ENCODE results near the gene RARB. TPM values are rescaled to one million over a fixed set of nuclear protein-coding genes. Genes with fewer than 3 reads are reported as not detected.
A peak's percentile ranks its signal among the peaks of the same experiment; 100 is the strongest.

RARB gene
- total RNA-seq, 1 experiment from 2014 or later = 48.5 TPM

DNA sequence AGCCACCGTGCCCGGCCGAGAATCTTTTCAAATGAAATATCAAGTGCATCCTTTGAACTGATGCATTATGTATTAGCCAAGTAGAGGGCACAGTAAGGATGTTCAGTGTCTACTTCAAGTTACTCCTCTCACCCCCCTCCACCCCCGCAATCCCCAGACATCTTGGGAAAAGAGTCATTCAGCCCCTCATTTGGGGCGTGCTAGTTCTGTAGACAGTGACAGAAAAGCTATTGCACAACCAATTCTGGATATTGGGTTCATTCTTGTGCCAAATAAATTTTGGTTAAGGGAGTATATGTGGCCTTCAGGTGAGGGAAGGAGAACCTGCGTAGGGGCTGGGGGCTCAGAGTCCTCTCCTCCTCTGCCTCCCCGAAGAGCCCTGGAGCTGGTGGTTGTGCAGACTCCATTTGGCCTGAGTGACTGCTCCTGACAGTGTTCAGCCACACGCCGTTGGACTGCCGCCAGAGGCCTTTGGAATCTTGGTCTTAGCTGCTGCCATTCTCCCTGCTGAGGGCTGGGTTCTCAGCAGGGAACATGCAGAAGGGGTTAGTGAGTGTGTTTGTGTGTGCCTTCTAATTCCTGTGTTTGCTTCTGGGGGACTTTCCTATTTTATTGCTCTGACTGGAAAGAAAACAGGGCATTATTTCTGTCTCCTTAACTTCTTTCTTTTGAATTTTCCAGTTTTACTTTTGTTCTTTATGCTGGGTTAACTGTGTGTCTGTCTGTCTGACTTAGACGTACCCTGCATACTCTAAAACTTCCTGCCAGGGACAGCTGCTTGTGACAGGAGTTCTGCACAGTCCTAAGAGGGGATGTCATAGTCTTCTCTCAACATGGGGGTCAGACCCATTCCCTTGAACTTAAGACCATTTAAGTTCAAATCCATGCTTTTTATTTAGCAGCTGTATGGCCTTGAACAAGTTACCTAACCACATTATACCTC is 21.0 kb downstream of the RARB start:
- DNase-seq (ENCODE audit: low read depth) = peak; percentile 92

DNA sequence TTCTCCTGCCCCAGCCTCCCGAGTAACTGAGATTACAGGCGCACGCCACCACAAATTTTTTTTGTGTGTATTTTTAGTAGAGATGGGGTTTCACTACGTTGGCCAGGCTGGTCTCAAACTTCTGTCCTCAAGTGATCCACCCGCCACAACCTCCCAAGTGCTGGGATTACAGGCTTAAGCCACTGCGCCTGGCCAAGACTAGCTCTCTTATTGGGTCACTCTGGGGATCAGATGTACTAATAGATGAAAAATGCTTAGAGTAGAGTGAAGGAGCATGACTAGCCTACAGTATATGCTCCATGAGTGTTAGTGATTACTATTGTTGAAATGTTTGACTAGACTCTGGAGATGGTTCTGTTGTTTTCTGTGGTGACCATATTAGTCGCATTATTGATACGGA is 21.8 kb downstream of the RARB start:
- no peak for DNase-seq (ENCODE audit: low read depth)

DNA sequence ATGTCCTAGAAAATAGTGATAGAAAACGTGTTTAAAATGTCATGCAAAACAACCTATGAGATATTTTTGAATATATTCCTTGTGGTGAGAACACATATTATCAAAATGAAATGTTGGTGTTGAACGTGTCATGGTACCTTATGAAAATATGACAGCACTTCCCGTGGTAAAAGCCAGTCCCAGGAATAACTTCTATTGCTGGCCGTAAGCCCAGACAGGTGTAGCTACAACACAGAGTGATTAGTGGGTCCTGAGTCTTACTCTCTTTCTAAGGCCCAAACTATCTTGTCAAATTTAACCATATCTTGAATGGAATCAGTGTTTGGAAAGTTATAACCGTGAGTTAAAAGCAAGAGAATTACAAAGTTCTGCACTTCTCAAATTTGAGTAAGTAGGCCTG is 24.1 kb downstream of the RARB start:
- no peak for DNase-seq (ENCODE audit: low read depth)

DNA sequence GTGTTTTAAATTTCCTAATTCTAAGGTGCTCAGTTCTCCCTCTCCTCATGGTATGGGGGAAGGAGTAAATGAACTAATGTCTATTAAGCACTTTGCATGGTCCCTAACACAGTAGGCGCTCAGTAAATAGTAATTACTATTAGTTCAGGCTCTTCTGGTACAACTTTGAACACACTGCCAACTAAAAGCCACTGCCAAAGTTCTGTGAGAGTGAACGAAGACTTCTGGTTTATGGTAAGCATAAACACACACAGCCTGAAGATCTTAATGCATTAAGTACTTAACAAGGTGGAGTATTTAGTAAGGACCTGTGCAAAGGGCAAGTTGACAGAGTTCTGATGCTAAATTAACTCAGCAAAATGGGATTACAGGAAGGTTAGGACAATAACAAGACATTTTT is 24.7 kb downstream of the RARB start:
- DNase-seq (ENCODE audit: low read depth) = no peak

DNA sequence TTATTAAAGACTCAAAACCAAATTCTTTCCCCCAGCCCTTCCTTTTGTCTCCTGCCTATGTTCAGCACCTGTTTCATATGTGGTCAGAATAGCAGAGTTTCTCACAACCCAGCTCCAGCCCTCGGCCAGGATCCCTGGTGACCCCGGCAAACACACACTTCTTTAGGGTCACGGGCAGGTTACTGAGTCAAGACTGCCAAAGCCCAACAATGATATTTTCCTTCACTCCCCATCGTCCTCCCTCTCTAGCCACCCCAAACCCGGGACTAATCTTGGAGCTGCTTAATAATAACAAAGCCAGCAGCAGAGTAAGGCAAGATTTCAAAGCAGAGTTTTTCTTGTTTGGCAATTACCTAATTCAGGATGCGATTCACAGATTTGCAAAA is 25.5 kb downstream of the RARB start:
- DNase-seq (ENCODE audit: low read depth) = no peak

DNA sequence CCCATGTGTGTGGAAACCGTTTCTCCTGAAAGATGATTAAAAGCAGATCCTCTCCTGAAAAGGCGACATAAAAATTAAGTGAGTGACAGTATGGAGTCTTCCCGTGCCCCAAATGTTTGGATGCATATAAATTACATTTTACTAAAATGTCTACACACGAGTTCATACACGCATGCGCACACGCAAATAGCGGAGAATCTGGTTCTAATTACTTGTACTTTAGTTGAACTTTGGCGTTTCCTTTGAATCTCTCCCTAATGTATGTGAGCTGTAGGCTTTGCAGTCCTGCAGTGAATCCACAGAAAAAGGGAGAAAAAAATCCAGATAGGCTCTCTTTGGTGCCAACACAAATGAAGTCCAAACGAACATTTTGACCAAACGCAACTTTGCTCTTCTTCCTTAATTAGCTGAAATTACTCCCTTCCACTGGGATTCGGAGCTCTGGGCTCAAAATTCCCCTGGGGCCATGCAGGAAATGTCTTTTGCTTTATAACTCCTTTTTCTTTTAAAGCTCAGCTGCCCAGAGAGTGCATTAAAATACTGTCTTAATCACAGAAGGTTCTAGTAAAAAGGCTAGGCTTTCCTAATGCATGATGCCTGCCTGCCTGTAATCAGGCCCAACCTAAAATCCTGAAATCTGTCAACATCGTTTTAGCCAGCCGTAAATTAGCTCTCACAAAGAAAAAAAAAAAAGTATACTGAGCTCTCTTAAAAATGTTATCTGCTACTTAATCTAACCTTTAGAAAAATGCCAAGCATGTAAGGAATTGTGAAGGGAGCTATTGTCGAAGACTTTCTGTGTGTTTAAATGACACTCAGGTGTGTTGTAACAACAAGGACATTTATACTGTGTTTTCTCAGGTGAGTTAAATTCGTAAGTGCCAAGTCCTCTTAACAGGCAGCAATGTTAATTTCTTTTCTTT is 26.2 kb downstream of the RARB start:
- peak; percentile 82 for DNase-seq (ENCODE audit: low read depth)

DNA sequence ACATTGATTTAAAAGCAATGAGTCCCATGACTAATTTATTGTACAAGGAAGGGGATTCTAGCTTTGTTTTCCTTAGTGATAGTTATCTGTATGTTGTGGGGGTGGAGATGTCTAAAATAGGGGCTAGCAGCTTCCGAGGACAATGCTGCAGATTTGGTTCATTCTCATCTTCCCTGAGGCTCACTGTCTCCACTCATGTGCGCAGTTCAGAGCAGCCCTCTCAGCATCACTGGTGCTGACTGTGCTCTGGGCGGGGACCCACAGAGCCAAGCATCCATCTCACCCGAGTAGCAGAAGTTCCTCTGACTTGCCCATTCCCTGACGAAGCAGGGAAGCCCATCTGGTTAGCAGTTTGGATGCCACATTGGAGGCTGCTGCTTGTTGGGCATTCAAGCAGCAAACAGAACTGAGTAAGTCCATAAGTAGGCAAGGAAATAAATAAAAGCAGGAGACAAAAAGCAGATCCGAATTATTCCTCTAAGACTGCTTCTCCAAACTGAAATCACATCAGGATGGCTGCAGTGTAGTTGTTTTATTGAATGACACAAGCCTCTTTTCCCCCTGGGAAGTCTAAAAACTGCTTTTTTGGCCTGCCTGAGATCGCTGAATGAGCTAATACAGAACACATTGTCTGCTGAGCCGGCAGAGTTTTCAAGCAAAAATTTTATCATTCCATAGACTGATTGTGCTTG is 27.5 kb downstream of the RARB start:
- peak; percentile 98 for DNase-seq (ENCODE audit: low read depth)

DNA sequence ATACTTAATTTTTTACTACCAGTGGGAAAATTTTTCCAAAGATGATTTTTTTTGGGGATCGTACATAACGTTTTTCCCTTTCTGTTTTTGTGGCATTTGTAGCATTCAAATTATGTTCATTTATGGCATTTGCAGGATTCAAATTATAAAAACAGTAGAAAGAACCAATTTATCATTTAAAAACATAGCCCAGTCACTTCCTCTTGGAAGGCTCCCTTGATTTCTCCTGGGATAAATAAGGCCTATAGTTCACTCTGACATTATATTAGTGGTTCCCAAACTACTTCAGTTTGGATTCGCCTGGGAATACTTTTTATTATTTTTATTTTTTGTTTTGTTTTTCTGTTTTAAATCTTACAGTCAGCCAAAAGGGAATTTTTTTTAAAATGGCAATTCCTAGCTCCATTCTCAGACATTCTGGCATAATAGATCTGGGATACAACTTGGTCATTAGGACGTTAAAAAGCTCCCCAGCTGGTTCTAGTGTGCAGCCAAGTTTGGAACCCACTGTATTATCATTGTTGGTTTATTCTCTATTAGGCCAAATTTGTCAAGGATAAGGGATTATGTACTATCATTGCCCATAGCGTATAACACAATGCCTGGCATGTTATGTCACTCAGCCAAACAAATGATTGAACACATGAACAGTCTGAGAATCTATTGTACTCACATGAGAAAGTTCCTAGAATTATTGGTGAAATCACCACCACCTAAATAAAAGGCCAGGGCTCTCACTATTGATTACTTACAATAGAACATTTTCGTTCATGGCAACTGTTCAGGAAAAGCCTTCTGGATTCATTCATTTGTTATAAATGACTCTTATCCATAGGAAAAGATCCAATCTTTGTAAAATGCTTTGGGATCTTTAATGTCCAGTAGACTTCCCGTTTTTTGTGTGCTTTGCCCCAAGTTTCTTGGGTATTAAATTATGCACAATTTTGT is 28.9 kb downstream of the RARB start:
- no peak for DNase-seq (ENCODE audit: low read depth)

DNA sequence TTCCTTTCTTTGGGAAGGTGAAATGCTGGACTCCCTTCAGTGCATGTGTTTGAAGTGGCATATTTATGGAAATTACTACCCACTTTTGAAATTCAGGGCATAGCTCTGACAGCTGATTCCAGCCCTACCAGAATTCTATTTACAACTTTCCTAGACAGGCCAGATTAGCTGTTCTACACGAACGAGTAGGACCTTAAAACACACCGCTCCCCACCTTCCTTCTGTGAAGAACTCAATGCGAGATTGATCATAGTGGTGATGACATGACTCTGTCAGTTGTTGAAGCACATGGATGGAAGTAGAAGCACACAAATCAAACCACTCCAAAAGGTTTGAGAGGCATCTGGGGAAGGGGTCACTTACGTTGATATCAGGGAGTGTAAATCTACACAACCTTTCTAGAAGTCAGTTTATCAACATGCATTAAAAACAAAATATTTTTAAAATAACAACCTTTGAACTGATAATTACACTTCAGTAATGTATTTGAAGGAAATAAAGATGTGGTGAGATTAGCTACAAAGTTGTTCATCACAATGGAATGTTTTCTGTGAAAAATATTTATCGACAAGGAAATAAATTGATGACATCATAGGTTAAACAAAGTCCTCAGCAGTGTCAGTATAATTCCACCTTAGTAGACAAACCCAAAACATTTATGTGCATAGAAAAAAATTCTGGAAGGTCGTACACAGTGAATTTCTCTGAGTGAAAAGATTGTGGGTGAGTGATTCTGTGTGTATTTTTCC is 29.8 kb downstream of the RARB start:
- no peak for DNase-seq (ENCODE audit: low read depth)

DNA sequence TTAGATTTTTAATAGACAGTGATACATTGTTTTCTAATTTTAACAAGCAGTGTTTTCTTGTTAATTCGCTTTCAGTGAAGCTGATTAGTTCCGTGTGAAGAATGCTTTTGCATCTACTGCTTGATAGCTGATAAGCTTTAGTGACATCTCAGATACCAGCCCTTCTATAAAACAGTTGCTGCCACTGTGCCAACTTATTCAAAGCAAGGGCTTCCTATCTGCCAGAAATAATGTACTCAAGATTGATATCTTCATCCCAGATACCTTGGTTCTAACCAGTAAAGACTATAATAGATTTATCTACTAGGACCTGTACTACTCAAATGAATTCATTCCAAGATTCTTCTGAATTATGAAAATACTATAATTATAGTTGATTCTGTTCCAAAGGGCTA is 30.4 kb downstream of the RARB start:
- DNase-seq (ENCODE audit: low read depth) = no peak

DNA sequence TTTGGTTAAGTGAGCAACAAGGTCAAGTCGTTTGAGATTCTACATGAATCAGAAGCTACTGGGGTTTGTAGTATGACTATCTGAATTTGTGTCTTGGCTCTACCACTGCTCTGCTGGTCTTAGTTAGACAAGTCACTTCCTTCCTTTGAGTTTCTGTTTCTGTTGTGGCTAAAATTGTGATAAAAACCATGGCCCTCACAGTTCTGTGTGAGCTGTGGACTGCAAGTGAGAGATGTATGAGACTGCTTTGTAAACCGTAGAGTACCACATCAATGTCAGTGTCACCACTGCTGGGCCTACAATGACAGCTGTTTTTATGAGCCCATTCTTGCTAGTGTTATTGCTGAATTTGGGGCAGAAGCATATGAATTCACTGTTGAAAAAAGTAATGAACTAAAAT is 32.7 kb downstream of the RARB start:
- DNase-seq (ENCODE audit: low read depth) = no peak

DNA sequence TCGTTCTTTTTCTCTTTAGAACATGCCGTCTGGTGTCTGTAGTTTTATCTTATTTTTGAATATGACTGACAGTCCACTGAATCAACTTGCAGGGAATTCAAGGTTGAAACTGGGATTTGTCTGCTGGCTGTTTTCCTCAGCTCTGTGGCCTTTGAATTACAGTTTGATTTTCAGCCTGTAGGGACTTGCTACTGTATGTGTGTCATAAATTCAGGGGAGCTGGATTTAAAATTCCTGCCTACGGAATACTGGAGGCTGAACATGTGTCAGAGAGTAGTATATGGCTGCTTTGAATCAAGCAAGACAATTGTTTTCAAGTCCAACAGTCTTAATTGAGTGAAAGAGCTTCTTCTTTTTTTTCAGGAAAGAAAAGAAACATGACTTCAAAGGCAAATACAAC is 33.9 kb downstream of the RARB start:
- DNase-seq (ENCODE audit: low read depth) = no peak

DNA sequence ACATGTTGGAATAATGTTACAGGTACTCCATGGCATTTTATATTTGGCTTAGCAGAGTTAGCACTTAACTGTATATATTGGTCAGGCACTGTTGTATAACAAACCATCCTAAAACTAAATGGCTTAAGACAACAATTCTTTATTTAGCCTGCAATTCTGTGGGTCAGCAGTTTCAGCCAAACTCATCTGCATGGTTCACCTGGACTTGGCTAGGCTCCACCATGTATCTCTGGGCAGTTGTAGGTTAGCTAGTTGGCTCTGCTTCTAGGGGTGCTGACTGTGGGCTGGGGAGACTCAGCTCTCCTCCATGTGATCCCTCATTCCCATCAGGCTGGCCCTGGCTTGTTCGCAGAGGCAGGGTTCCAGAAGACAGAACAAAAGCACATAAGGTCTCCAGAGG is 34.4 kb downstream of the RARB start:
- no peak for DNase-seq (ENCODE audit: low read depth)

DNA sequence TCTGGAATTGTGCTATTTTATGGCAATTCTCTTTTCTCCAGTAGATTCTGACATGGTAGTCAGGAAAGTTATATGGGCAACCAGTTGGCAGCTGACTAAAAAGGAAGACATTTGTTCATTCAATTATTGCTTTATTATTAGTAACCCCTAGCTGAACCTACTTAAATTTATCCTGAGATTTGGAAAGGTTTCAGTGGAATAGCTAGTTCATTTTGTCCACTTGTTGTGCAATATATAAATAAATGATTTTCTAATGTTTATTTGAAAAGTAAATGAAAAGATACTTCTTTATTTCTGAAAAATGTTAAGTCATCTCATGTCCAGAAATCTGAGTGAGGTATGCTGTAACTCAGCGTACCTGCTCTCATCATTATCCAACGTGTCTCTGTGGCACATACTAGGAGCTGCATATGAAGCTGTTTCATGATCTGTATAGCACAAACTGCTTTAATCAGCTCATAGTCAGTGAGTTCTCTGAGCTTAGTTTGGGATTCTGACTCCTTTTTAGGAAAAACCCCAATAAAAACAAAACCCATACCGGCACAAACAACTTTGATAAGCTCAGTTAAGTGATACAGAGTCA is 35.9 kb downstream of the RARB start:
- DNase-seq (ENCODE audit: low read depth) = no peak

DNA sequence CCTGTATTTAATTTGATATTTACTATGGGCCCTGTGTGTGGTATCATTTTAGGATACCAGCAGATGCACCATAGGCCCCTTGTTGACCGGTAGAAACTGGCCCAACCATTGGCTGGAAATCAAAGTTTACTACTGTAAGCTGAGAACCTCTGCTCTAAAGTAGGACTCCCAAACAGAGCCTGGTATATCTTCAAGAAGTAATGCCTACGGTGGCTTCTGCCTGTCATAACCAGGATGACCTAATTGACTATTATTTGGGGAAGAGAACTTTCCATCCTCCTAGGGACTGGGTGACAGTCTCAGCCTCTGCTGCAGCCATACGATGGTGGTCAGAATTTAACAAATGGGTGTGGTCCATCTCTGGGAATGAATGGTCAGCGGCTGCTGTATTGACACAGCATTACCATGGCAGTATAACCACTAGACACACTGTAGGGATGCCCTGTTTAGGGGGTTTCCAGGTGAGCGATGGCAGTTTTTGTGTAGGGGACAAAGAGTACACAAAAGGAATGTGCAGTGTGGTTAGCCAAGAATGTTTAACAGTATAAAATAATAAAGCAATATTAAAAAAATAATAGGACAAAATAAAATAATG is 37.3 kb downstream of the RARB start:
- DNase-seq (ENCODE audit: low read depth) = peak; percentile 53

DNA sequence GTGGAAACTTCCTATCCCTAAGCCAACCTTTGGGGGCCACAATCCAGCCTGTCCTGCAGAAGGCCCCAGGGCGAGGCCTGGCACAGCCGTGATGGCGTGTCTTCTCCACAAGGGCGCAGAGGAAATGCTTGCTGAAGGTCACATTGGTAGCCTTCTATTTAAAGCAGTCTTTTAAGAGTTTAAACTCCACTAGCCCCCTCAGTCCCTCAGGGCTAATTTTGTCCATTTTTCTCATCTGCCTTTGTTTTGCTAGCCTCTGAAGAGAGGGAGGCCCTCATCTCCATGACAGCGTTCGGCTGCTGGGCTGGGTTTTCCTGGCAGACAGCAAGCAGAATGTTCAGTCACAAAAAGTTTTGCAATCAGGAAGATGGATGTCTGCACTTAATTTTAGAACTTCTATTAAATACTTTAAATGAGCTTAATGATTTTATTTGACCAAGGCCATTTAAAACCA is 40.8 kb downstream of the RARB start:
- peak; percentile 96 for DNase-seq (ENCODE audit: low read depth)

DNA sequence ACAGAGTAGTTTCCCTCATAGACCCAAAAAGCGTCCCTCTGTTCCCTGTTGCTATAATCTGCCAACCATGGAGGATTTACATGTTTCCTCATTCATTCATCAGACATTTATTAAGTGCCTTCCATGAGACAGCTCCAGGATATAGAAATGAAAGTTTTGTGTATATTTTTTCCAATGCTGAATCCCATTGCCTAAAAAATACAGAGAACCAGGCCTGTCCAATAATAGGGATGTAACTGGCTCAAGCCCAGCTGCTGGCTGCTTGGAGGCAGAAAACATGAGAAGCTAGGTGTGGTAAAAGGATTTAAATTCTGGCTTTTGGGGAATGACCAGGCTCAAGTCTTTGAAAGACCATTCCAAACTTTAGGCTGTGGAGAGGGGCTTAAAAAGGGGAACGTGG is 41.5 kb downstream of the RARB start:
- DNase-seq (ENCODE audit: low read depth) = no peak

DNA sequence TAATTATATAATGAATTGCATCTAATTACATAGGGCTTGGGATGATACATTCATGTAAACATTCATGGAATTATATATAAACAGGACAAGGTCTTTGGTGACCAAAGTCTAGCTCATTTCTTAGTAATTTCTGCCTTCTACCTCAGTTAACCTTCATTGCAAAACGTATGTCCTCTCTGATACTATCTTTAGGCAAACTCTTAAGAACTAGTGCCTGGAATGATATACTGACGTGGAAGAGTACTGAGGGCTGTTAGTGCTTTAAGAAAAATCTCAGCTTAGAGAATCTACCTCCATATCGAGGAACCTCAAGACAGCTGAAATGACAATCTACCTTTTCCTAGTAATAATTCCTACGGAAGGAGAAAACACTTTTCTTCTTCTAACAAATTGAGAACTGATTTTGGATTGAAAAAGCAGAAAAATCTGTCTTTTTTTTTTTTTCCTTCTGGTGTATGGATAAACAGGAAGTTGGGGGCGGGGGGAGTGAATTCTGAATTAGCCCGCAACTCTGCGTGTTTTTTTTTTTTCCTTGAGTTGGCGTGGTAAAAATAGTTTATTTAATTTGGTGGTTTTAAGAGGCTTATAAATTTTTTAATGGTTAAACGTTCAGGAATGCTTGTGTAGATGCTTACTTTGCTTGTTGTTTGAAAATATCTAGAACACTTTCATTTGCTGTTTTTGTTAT is 43.2 kb downstream of the RARB start:
- DNase-seq (ENCODE audit: low read depth) = peak; percentile 48

DNA sequence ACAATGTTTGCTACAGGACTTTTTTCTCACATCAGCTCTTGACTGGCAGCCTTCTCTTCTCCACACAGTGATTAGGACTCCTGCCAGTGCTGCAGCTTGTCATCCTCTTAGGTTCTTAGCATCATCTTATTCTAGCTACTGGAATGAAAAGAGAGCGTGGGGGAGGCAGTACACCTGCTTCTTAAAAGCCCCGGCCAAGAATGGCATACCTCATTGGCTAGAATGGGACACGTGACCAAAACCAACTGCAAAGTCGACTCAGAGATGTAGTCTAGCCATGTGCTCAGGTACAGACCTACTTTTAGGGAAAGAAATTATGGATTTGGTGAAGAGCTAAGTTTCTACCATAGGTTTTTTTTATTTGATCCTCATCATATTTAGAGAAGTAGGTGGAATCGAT is 44.1 kb downstream of the RARB start:
- peak; percentile 32 for DNase-seq (ENCODE audit: low read depth)

Data from RPMI7951 (cell line).